GM11168 (cell line): ENCODE data around the gene NLRP12.
"Not testable (repeated sequence)": the region's sequence is repeated elsewhere in the genome, so short reads cannot be mapped to it uniquely, and the experiment has no call there.

Experiments
- in situ Hi-C: fragments of 300-500 bp; cut with MboI; formaldehyde crosslinking; loops from one replicate; pipeline ENCODE4 v1.12.0; 2022; ENCODE audit warnings: low sequenced_read_pairs; ENCODE audit not compliant: unreplicated experiment

NLRP12 gene, protein sequence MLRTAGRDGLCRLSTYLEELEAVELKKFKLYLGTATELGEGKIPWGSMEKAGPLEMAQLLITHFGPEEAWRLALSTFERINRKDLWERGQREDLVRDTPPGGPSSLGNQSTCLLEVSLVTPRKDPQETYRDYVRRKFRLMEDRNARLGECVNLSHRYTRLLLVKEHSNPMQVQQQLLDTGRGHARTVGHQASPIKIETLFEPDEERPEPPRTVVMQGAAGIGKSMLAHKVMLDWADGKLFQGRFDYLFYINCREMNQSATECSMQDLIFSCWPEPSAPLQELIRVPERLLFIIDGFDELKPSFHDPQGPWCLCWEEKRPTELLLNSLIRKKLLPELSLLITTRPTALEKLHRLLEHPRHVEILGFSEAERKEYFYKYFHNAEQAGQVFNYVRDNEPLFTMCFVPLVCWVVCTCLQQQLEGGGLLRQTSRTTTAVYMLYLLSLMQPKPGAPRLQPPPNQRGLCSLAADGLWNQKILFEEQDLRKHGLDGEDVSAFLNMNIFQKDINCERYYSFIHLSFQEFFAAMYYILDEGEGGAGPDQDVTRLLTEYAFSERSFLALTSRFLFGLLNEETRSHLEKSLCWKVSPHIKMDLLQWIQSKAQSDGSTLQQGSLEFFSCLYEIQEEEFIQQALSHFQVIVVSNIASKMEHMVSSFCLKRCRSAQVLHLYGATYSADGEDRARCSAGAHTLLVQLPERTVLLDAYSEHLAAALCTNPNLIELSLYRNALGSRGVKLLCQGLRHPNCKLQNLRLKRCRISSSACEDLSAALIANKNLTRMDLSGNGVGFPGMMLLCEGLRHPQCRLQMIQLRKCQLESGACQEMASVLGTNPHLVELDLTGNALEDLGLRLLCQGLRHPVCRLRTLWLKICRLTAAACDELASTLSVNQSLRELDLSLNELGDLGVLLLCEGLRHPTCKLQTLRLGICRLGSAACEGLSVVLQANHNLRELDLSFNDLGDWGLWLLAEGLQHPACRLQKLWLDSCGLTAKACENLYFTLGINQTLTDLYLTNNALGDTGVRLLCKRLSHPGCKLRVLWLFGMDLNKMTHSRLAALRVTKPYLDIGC

GRCh38 chr19:53824134-53824611 lies at the start of gene NLRP12:
TSS of gene NLRP12 (minus strand) at chr19:53824314. CDS start at chr19:53824174, 140 bp downstream.
- in situ Hi-C loops = loop anchor here (10.0 kb wide), 1 partner anchor 551 kb away; no protein-coding TSS in a partner anchor

- in situ Hi-C loops = no loop called here
Measured at GRCh38 chr19:53872762-53873161, 48.6 kb upstream of the NLRP12 start.

DNA sequence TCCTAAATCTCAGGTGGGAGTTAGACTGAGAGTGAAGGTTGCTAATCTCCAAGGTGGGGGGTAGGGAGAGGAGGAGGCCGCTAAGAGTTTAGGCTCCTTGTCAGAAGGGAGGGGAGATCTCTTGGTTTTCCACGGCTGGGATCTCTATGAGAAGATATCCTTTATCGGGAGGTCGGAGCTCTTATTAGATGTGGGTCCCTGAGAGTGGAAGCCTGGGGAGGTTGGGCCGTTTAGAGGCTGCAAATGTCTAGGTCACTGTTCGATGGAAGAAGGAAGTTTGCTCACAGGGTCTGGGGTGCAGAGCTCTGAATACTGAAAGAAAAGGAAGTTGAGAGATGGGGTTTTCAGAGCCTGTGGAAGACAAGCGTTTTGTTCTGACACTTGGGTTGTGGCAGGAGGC lies 47.3 kb upstream of the NLRP12 start:
- in situ Hi-C loops = no loop called here

GRCh38 chr19:53870485-53870844 lies 46.4 kb upstream of the NLRP12 start:
- in situ Hi-C loops = no loop called here

GRCh38 chr19:53869805-53870484 lies 45.8 kb upstream of the NLRP12 start:
- in situ Hi-C loops = not testable (repeated sequence)

DNA sequence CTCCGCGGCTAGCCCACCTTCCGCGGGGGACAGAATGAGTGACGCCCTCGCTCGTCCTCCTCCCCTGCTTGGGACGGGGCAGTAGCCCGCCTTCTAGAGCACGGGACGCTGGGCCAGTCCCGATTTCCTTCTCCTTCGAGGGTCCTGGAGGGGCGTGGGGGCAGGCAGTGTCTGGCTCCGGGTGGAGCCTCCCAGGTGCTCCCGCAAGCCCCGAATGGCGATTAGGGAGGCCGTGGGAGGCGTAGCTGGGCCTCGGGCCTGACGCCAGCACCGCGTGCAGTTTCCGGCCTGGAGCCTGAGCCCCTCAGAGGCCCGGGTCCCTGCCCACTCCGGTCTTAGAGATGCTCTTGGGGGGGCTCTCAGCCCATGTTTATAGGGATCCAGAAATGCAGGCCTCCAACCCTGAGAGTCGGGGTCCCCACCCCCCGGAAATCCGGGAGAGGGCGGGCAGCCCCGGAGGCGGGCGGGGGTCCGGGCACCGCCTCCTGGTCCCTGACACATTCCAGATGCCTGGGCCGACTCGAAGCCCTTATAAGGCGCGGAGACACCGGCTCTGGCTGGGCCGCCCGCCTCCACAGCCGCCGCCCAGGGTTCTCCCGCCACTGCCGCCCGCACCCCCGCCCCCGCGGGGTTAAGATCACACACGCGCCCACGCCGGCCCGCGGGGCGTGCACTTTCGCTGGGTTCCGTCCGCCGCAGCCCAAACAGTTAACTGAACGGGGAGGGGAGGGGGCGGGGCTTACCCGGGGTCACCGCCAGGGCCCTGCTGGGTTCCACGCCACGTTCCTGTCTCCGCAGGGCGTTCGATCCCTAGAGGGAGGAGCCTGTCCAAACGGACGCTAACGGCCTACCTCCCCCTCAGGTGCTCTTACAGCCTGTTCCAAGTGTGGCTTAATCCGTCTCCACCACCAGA lies 45.0 kb upstream of the NLRP12 start:
- in situ Hi-C loops = no loop called here

DNA sequence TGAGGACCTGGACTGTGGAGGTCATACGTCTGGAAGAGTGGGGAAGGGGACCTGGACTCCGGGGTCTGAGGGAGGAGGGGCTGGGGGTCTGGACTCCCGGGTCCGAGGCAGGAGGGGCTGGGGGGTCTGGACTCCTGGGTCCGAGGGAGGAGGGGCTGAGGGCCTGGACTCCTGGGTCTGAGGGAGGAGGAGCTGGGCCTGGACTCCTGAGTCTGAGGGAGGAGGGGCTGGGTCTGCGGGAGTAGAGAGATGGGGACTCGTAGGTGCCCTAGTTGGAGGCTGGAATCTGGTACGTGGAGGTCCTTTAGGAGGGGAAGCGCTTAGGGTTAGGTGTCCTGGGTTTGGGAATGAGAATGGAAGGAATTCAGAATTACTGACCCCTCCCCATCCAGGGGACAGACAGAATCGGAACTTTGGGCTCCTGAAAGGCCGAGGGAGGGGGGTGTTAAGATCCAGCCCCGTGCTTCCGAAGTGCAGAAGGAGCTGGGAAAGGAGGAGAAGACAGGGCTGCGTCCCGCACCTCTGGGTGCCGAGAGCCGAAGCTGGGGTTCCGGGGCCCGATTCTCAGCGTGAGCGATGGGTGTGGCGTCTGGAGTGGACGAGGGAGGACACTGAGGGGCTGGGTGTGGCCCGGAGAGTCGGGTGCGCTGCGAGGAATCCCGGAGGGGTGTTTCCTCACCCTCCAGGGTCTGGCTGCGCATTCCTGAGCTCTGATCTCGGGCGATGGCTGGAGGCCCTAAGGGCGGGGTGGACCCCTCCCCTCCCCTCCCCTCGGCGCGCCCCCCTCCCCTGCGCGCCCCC lies 44.2 kb upstream of the NLRP12 start:
- in situ Hi-C loops = no loop called here

- in situ Hi-C loops = no loop called here
Measured at GRCh38 chr19:53867225-53868090, 43.3 kb upstream of the NLRP12 start, which contains the start of gene MYADM. TSS of gene MYADM (plus strand) at chr19:53867883. CDS start at chr19:53873530, 5,647 bp downstream.

DNA sequence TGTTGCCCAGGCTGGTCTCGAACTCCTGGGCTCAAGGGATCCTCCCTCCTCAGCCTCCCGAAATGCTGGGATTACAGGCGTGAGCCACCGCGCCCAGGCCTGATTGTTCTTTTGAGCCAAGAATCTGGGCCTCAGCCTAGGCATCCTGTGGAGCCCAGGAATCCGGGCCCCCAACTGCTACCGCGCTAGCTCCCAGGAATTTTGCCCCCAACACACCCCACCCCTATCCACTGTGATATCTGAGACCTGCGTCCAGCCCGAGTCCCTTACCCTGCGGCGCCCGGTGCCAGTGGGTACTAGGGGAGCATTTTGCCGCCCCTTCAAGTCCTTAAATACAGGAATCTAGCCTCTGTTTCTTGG lies 42.7 kb upstream of the NLRP12 start:
- in situ Hi-C loops = no loop called here

GRCh38 chr19:53865918-53866864 lies 42.1 kb upstream of the NLRP12 start:
- in situ Hi-C loops = no loop called here

- in situ Hi-C loops = no loop called here
Measured at GRCh38 chr19:53865523-53865917, 41.4 kb upstream of the NLRP12 start.

DNA sequence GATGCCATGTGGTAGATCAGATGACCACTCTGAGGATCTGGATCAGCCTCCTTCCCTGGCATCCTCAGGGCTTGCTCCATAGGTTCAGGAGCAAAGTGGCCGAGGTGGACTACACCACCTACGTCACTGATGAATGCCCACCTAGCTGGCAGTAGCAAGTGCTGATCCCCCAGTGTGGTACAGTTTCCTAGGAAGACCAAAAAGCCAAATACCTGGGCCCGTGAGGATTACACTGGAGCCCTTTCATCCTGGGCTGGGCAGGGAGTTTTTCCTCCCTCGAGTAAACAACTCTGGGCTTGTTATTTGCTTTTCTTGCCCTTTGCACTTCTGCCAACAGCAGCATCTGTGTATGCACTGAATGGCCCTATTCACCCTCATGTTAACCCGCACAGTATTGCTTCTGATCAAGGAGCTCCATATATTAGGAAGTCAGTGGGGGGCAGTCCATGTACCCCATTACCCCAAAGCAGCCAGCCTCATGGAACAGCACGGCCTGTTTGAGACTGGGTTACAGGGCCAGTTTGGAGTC lies 40.3 kb upstream of the NLRP12 start:
- in situ Hi-C loops = no loop called here

- in situ Hi-C loops = no loop called here
Measured at GRCh38 chr19:53853707-53854106, 29.6 kb upstream of the NLRP12 start.

DNA sequence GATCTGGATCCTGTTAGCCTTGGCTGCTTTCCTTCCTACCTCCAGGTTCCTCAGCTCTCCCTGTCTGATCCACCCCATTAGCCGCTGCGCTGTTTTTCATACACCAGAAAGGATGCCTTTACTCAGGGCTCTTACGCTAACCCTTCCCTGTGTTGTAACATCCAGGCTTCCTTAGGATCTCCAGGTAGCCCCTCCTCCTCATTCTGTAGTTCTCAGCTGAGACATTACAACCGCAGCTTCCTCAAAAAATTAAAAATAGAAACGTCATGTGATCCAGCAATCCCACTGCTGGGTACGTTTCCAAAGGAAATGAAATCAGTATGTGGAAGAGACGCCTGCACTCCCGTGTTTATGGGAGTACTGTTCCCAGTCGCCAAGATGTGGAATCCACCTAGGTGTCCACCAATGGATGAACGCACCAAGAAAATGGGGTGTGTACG lies 25.1 kb upstream of the NLRP12 start:
- in situ Hi-C loops = no loop called here

DNA sequence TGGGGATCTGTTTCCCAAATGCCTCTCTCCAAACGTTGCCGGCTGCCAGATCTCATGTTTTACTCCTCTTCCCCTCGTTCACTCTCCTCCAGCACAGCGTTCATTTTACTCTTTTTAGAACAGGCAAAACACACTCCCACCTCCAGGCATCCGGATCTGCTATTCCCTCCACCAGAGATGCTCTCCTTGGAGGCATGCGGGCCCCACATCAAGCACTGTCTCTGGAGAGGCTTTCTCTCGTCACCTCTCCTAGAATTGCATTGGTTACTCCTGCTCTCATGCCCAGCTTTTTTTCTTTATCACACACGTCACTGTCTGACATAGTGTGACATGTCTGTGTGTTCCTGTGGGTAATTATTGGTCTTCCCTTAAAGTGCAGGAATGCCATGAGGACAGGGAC lies 23.4 kb upstream of the NLRP12 start:
- in situ Hi-C loops = no loop called here

DNA sequence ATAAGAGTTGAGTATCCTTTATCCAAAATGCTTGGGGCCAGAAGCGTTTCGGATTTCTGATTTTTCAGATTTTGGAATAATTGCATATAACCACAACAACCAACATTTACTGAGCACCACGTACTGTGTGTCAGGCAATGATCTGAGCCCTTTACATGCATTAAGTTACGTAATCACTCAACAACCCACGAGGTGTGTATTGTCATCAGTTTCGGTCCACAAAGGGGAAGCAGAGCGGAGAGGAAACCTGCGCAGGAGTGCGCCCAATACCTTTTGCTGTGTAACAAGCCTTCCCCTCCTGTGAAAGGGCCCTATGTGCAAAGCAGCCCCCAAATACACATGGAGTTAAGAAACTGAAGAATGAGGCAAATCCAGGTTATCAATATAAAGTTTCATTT lies 20.7 kb upstream of the NLRP12 start:
- in situ Hi-C loops = loop anchor here (5.0 kb wide), 1 partner anchor 177 kb away; no protein-coding TSS in a partner anchor
